ENCODE results near the gene HOXA7.

DNA sequence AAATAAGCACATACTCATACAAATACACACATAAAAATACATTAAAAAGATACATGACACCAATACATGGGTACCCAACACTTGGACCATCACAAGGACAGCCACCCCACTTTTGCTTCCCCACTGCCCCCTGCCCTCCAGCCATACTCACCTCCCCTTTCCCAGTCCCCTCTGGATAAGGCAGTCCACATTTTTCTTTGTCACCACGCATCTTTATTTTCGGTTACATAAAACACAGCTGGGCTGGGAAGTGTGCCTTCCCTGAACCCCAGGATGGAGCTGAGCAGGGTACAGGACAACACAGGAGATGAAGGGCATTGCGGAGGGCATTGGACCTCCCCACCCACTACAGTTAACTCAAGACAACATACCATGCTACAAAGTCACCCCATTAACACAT lies 2.9 kb downstream of the HOXA7 start:
- TF ChIP-seq, protein P1, sequence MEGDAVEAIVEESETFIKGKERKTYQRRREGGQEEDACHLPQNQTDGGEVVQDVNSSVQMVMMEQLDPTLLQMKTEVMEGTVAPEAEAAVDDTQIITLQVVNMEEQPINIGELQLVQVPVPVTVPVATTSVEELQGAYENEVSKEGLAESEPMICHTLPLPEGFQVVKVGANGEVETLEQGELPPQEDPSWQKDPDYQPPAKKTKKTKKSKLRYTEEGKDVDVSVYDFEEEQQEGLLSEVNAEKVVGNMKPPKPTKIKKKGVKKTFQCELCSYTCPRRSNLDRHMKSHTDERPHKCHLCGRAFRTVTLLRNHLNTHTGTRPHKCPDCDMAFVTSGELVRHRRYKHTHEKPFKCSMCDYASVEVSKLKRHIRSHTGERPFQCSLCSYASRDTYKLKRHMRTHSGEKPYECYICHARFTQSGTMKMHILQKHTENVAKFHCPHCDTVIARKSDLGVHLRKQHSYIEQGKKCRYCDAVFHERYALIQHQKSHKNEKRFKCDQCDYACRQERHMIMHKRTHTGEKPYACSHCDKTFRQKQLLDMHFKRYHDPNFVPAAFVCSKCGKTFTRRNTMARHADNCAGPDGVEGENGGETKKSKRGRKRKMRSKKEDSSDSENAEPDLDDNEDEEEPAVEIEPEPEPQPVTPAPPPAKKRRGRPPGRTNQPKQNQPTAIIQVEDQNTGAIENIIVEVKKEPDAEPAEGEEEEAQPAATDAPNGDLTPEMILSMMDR (IDR thresholded peaks at IDR 0.05; ENCODE audit: borderline replicate concordance, extremely low read depth, low read length, poor library complexity, severe bottlenecking): no peak
- TF ChIP-seq EZH2 (IDR thresholded peaks at IDR 0.05; ENCODE audit: borderline replicate concordance, low read depth, low read length, severe bottlenecking): no peak
